Endodermal cell (in vitro differentiated cells): ENCODE measurements around the gene ZNF805. TPM values are rescaled to one million over a fixed set of nuclear protein-coding genes. Genes with fewer than 3 reads are reported as not detected.

Experiments used
- DNase-seq: peaks from one replicate; pipeline ENCODE4 v3.0.0-alpha.2; 2017
- H3K27ac ChIP-seq: 2 replicates; pipeline ENCODE4 v1.5.1; 2013; ENCODE audit warnings: mild to moderate bottlenecking, low read depth, low read length, moderate library complexity
- H3K27me3 ChIP-seq: 2 replicates; pipeline ENCODE4 v1.6.1; 2013; ENCODE audit warnings: mild to moderate bottlenecking, low read length, moderate library complexity; ENCODE audit not compliant: insufficient read depth, control insufficient read depth, poor library complexity, severe bottlenecking
- H3K36me3 ChIP-seq: 2 replicates; pipeline ENCODE4 v1.7.0; 2013; ENCODE audit warnings: mild to moderate bottlenecking, low read length, moderate library complexity; ENCODE audit not compliant: control insufficient read depth, insufficient read depth
- H3K4me1 ChIP-seq: one replicate; pipeline ENCODE4 v1.7.0; 2013; ENCODE audit warnings: low read length; ENCODE audit not compliant: control insufficient read depth, insufficient read depth
- H3K4me3 ChIP-seq: 2 replicates; pipeline ENCODE4 v1.5.1; 2013; ENCODE audit warnings: mild to moderate bottlenecking, low read length, moderate library complexity
- H3K9ac ChIP-seq: 2 replicates; pipeline ENCODE4 v1.6.1; 2013; ENCODE audit warnings: mild to moderate bottlenecking, low read length, moderate library complexity; ENCODE audit not compliant: poor library complexity, severe bottlenecking; ENCODE audit errors: extremely low read depth
- H3K9me3 ChIP-seq: 2 replicates; pipeline ENCODE4 v1.6.1; 2013; ENCODE audit warnings: mild to moderate bottlenecking, low read length, moderate library complexity; ENCODE audit not compliant: control insufficient read depth
- H3K27ac Mint-ChIP-seq: 2 replicates; pipeline ENCODE4 v1.8.0; 2020; ENCODE audit warnings: mixed read lengths
- H3K27me3 Mint-ChIP-seq: 2 replicates; pipeline ENCODE4 v1.8.0; 2021; ENCODE audit warnings: mild to moderate bottlenecking, mixed read lengths; ENCODE audit not compliant: insufficient read depth
- H3K36me3 Mint-ChIP-seq: 2 replicates; pipeline ENCODE4 v1.8.0; 2020; ENCODE audit warnings: low read depth, mixed read lengths
- H3K4me1 Mint-ChIP-seq: 2 replicates; pipeline ENCODE4 v1.8.0; 2020; ENCODE audit warnings: mixed read lengths
- H3K4me3 Mint-ChIP-seq: 2 replicates; pipeline ENCODE4 v1.8.0; 2020; ENCODE audit warnings: mild to moderate bottlenecking, moderate library complexity, mixed read lengths
- H3K9me3 Mint-ChIP-seq: 2 replicates; pipeline ENCODE4 v1.8.0; 2020; ENCODE audit warnings: mild to moderate bottlenecking, mixed read lengths
- CTCF ChIP-seq: fragments of 200-600 bp; sonication (generic); conservative IDR thresholded peaks from 2 replicates; pipeline ENCODE4 v1.5.0; 2021; ENCODE audit warnings: antibody characterized with exemption, mild to moderate bottlenecking
- WGBS, 2 experiments: methylation state at CpG; one replicate each; pipeline versions ENCODE4 v1.1.5 to v1.1.7; 2013; ENCODE audit warnings: missing lambda C conversion rate in 2 of 2, mixed read lengths in 1 of 2; ENCODE audit not compliant: insufficient coverage in 1 of 2, insufficient read length in 1 of 2; 5-methylcytosine and 5-hydroxymethylcytosine counted together
- total RNA-seq, 2 donors: library from RNA; stranded (reverse); fragmentation: NEBNext Ultra II Directional in 1 of 2; extraction: Animal tissue kit (Norgen Biotek cat#: 25700) in 1 of 2; gene quantifications; 2 replicates in 1 of 2; 3 replicates in 1 of 2; pipeline ENCODE4 v1.2.1, GENCODE V29; 2021

The ZNF805 gene
- total RNA-seq, 2 donors from 2014 or later: 16.6 to 21.1 TPM

- Mint-ChIP-seq H3K27ac (no peak overlapping the region), H3K27me3 (peaks cover 10% of the 10 kb centered on the region), H3K4me3 (no peak overlapping the region), H3K9me3 (no peaks in the 10 kb centered on the region), H3K4me1 (no peaks in the 10 kb centered on the region), H3K36me3 (no peaks in the 10 kb centered on the region)
- DNase-seq: peak; percentile 30
- Histone ChIP-seq H3K4me3 (no peak overlapping the region), H3K9ac (no peak overlapping the region), H3K4me1 (no peaks in the 10 kb centered on the region), H3K27me3 (no peaks in the 10 kb centered on the region), H3K36me3 (no peaks in the 10 kb centered on the region), H3K27ac (no peak overlapping the region), H3K9me3 (no peaks in the 10 kb centered on the region)
- no peak for TF ChIP-seq CTCF
- WGBS, 2 experiments: 62 to 94% methylated on average over 2 to 9 of the region's 9 CpGs
These were observed 8.7 kb upstream of the ZNF805 start for GRCh38 chr19:57231686-57232085.

DNA sequence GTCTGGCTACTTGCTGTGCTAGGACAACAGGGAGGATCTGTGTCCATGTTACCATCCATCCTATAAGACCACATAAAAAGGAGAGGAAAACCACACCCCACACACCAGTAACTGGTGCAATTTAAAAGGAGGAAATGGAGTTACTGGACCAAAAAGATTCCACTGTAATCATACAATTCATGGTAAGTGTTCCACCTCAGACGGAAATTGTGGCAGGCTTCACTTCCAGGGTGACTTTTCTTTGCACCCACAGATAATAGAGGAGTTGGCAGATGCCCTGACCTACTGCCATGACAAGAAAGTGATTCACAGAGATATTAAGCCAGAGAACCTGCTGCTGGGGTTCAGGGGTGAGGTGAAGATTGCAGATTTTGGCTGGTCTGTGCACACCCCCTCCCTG lies 7.2 kb upstream of the ZNF805 start:
- H3K9ac ChIP-seq: no peak overlapping the region
- Mint-ChIP-seq H3K4me3 (no peak overlapping the region), H3K9me3 (no peaks in the 10 kb centered on the region), H3K4me1 (no peaks in the 10 kb centered on the region), H3K27me3 (peaks cover 10% of the 10 kb centered on the region), H3K36me3 (no peaks in the 10 kb centered on the region), H3K27ac (no peak overlapping the region)
- no peak for TF ChIP-seq CTCF
- H3K27ac ChIP-seq: no peak overlapping the region
- no peaks in the 10 kb centered on the region for H3K27me3 ChIP-seq
- DNase-seq: peak; percentile 7
- no peak overlapping the region for H3K4me3 ChIP-seq
- 90 to 100% methylated on average over 1 of the region's 1 CpG for WGBS, 2 experiments
- H3K4me1 ChIP-seq: no peaks in the 10 kb centered on the region
- H3K36me3 ChIP-seq: no peaks in the 10 kb centered on the region
- no peaks in the 10 kb centered on the region for H3K9me3 ChIP-seq

DNA sequence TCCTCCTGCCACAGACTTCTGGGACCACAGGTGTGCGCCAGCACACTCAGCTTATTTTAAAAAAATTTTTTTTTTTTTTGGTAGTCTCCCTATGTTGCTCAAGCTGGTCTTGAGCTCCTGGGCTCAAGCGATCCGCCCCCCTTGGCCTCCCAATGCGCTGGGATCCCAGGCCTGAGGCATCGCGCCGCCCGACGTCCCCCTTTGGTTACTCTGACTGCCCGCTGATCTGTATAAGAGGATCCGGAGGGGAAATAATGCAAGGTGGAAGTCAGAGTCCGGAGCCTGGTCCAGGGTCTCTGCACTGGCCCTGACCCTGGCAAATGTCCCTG lies 486 bp upstream of the ZNF805 start:
- Histone ChIP-seq H3K9ac (peak overlapping the region; percentile 77), H3K4me3 (peak overlapping the region; percentile 95), H3K9me3 (no peaks in the 10 kb centered on the region), H3K36me3 (peaks cover 11% of the 10 kb centered on the region), H3K27me3 (no peaks in the 10 kb centered on the region), H3K4me1 (no peaks in the 10 kb centered on the region), H3K27ac (peak overlapping the region; percentile 61)
- Mint-ChIP-seq H3K4me1 (peaks cover 11% of the 10 kb centered on the region), H3K36me3 (peaks cover 15% of the 10 kb centered on the region), H3K9me3 (no peaks in the 10 kb centered on the region), H3K27ac (peak overlapping the region; percentile 95), H3K27me3 (no peaks in the 10 kb centered on the region), H3K4me3 (peak overlapping the region; percentile 92)
- WGBS, 2 experiments: 49 to 58% methylated on average over 2 to 12 of the region's 12 CpGs
- no peak for DNase-seq
- no peak for TF ChIP-seq CTCF
